ENCODE results near the gene NADK.
A peak's percentile ranks its signal among the peaks of the same experiment; 100 is the strongest.

Gene NADK

GRCh38 chr1:1815606-1816281, 37.5 kb upstream of the NADK start:
- no peak overlapping the region for H3K27ac ChIP-seq
- TF ChIP-seq CTCF (conservative IDR thresholded peaks at IDR 0.05), result no peak

GRCh38 chr1:1809489-1809888, 31.2 kb upstream of the NADK start:
- H3K27ac ChIP-seq, result peak overlapping the region; percentile 16; the same call in 1 of the 2 replicates
- no peak for TF ChIP-seq CTCF (conservative IDR thresholded peaks at IDR 0.05)

GRCh38 chr1:1808206-1808605, 29.9 kb upstream of the NADK start:
- H3K27ac ChIP-seq, result no peak overlapping the region; the same call in 1 of the 2 replicates
- no peak for TF ChIP-seq CTCF (conservative IDR thresholded peaks at IDR 0.05)

- no peak overlapping the region for H3K27ac ChIP-seq
- TF ChIP-seq CTCF (conservative IDR thresholded peaks at IDR 0.05), result no peak
Measured at GRCh38 chr1:1806890-1807289, 28.6 kb upstream of the NADK start.

GRCh38 chr1:1804301-1804700, 26.0 kb upstream of the NADK start:
- H3K27ac ChIP-seq, result no peak overlapping the region

GRCh38 chr1:1802871-1803270, 24.6 kb upstream of the NADK start:
- no peak overlapping the region for H3K27ac ChIP-seq
- TF ChIP-seq CTCF (conservative IDR thresholded peaks at IDR 0.05), result no peak

More at GRCh38 chr1:1804301-1804700, 26.0 kb upstream of the NADK start:
- no peak for TF ChIP-seq CTCF (conservative IDR thresholded peaks at IDR 0.05)

- no peak overlapping the region for H3K27ac ChIP-seq
Measured at GRCh38 chr1:1799716-1800115, 21.4 kb upstream of the NADK start.

More at GRCh38 chr1:1799716-1800115, 21.4 kb upstream of the NADK start:
- no peak for TF ChIP-seq CTCF (conservative IDR thresholded peaks at IDR 0.05)

Data from VCaP (cell line).